WERI-Rb-1 (cell line): Measurements from ENCODE around the gene TNFAIP6.
"Not testable (repeated sequence)": the region's sequence is repeated elsewhere in the genome, so short reads cannot be mapped to it uniquely, and the experiment has no call there.

Source experiments
- DNase-seq: peaks from one replicate; pipeline ENCODE4 v3.0.0-alpha.2; 2020
- H3K27ac ChIP-seq: fragments of 250-450 bp; sonication (Bioruptor Pico); 2 replicates; pipeline ENCODE4 v1.5.1; 2020; ENCODE audit warnings: mild to moderate bottlenecking, moderate library complexity
- H3K27me3 ChIP-seq: fragments of 250-450 bp; sonication (Bioruptor Pico); 2 replicates; pipeline ENCODE4 v1.5.1; 2021; ENCODE audit warnings: mild to moderate bottlenecking, low read depth, moderate library complexity; ENCODE audit not compliant: insufficient read depth, severe bottlenecking
- H3K36me3 ChIP-seq: fragments of 250-450 bp; sonication (Bioruptor Pico); 2 replicates; pipeline ENCODE4 v1.5.1; 2020; ENCODE audit warnings: mild to moderate bottlenecking, moderate library complexity
- H3K4me3 ChIP-seq: 2 replicates; pipeline ENCODE4 v1.5.1; 2011; ENCODE audit warnings: low read depth, mild to moderate bottlenecking, control low read depth, low read length
- H3K9me3 ChIP-seq: fragments of 250-450 bp; sonication (Bioruptor Pico); 2 replicates; pipeline ENCODE4 v1.5.1; 2021; ENCODE audit warnings: mild to moderate bottlenecking, moderate library complexity; ENCODE audit not compliant: severe bottlenecking
- TF ChIP-seq, protein P1 (sequence below): IDR thresholded peaks from 2 replicates; pipeline ENCODE4 v1.5.1; 2011; ENCODE audit warnings: low read depth, mild to moderate bottlenecking, control low read depth, inconsistent platforms, low read length

TNFAIP6 gene, protein sequence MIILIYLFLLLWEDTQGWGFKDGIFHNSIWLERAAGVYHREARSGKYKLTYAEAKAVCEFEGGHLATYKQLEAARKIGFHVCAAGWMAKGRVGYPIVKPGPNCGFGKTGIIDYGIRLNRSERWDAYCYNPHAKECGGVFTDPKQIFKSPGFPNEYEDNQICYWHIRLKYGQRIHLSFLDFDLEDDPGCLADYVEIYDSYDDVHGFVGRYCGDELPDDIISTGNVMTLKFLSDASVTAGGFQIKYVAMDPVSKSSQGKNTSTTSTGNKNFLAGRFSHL

DNA sequence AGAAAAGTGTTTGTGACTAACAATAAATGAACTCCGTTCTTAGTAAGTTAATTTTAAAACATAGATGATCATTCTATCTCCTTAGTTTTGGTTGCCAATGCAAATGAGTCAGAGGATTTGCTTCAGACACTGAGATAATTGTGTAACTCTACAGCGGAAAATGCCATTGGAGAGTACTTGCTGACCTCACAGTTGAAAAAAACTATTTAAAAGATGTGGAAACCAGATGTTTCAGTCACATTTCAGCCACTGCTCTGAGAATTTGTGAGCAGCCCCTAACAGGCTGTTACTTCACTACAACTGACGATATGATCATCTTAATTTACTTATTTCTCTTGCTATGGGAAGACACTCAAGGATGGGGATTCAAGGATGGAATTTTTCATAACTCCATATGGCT is at the start of gene TNFAIP6:
Gene TNFAIP6 (plus strand): TSS at position 234 of the 400 bp plus-strand sequence. CDS start 75 bp downstream, at position 309.
- Histone ChIP-seq H3K27ac (no peak within 1 kb of the TSS), H3K36me3 (no peaks in the 10 kb centered on the region), H3K9me3 (no peaks in the 10 kb centered on the region), H3K4me3 (no peak within 1 kb of the TSS), H3K27me3 (no peaks in the 10 kb centered on the region)
- TF ChIP-seq, protein P1, sequence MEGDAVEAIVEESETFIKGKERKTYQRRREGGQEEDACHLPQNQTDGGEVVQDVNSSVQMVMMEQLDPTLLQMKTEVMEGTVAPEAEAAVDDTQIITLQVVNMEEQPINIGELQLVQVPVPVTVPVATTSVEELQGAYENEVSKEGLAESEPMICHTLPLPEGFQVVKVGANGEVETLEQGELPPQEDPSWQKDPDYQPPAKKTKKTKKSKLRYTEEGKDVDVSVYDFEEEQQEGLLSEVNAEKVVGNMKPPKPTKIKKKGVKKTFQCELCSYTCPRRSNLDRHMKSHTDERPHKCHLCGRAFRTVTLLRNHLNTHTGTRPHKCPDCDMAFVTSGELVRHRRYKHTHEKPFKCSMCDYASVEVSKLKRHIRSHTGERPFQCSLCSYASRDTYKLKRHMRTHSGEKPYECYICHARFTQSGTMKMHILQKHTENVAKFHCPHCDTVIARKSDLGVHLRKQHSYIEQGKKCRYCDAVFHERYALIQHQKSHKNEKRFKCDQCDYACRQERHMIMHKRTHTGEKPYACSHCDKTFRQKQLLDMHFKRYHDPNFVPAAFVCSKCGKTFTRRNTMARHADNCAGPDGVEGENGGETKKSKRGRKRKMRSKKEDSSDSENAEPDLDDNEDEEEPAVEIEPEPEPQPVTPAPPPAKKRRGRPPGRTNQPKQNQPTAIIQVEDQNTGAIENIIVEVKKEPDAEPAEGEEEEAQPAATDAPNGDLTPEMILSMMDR: no peak
- DNase-seq: no peak

DNA sequence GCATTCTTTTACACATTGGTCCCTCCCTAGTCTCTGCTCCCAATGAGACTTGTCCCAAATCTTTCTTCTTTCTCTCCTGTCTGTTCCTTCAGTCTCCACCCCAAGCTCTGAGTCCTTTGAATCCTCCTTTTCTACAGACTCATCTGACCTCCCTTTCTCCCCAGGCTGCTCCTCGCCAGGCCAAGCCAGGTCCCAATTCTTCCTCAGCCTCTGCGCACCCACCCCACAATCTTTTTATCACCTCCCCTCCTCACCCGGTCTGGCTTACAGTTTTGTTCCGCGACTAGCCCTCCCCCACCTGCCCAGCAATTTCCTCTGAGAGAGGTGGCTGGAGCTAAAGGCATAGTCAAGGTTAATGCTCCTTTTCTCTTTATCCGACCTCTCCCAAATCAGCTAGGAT is 47.1 kb upstream of the TNFAIP6 start:
- not testable (repeated sequence) for H3K4me3 ChIP-seq

DNA sequence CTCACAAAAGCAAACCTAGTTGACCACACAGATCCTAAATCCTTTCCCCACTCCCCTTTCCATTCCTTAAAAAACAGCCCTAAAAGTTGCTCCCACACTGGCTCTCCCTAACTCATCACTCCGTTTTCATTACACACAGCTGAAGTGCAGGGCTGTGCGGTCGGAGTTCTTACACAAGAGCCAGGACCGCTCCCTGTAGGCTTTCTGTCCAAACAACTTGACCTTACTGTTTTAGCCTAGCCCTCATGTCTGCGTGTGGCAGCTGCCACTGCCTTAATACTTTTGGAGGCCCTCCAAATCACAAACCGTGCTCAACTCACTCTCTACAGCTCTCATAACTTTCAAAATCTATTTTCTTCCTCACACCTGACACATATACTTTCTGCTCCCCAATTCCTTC is 45.0 kb upstream of the TNFAIP6 start:
- not testable (repeated sequence) for H3K27ac ChIP-seq, H3K9me3 ChIP-seq, H3K27me3 ChIP-seq, DNase-seq, H3K4me3 ChIP-seq, H3K36me3 ChIP-seq

More for the DNA sequence above, 47.1 kb upstream of the TNFAIP6 start:
- not testable (repeated sequence) for H3K9me3 ChIP-seq, H3K27me3 ChIP-seq, H3K27ac ChIP-seq, H3K36me3 ChIP-seq, DNase-seq

DNA sequence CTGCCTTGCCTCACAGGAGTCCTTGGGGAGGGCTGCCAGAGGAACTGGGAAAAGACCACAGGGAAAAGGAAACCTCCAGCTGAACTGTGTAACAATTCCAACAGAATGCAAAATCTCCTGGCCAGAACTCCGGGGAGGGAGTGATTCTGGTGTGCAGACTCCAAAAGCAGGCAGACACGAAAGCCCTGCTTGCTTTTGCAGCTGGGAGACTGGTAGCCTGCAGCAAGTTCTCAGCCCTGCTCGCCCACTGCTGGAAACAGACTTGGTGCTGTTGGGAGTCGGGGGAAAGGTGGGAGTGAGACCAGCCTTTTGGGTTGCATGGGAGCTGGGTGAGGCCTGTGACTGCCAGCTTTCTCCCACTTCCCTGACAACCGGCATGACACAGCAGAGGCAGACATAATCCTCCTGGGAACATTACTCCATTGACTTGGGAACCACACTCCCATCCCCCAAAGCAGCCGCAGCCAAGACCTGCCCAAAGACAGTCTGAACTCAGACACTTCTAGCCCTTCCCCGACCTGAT is 42.0 kb upstream of the TNFAIP6 start:
- TF ChIP-seq, protein P1: no peak
- peak; percentile 30 for DNase-seq
- no peak overlapping the region for H3K4me3 ChIP-seq
- no peaks in the 10 kb centered on the region for H3K27me3 ChIP-seq
- no peaks in the 10 kb centered on the region for H3K9me3 ChIP-seq
- no peak overlapping the region for H3K27ac ChIP-seq
- no peaks in the 10 kb centered on the region for H3K36me3 ChIP-seq

DNA sequence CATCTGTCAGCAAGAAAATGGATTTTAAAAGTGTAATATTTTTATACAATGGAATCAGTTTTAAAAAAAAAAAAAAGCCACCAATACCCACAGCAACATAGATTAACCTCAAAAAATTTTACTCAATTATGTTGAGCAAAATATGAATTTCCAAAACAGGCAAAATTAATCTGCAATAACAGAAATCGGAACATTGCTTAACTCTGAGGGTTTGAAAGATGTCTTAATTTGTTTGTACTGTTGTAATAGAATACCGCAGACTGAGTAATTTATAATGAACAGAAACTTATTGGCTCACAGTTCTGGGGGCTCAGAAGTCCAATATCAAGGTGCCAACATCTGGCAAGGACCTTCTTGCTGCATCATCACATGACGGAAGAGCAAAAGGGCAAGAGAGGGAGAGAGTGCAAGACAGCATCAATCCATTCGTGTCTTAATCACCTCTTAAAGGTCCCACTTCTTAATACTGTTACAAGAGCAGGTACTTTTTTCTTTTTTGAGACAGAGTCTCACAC is 31.8 kb upstream of the TNFAIP6 start:
- no peaks in the 10 kb centered on the region for H3K9me3 ChIP-seq
- TF ChIP-seq, protein P1: no peak
- no peak overlapping the region for H3K4me3 ChIP-seq
- no peak for DNase-seq
- no peaks in the 10 kb centered on the region for H3K36me3 ChIP-seq
- H3K27me3 ChIP-seq: no peaks in the 10 kb centered on the region
- no peak overlapping the region for H3K27ac ChIP-seq

DNA sequence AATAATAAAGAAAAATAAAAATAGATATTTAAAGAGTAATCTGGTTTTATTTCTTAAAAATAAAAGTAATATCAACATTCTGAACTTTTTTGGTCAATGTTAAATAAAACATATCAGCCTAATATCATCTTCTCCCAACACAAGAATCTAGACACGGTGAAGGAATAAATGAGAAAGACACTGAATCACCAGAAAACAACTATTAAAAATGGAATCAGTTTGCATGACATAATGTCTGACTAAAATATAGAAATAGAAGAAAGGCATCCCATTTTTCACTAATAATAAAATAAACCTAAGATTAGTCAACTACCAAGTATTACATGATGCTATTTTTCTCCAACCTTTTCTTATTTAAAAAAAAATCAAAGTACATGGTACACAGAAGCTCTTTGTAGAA is 30.8 kb upstream of the TNFAIP6 start:
- Histone ChIP-seq H3K27ac (no peak overlapping the region), H3K27me3 (no peaks in the 10 kb centered on the region), H3K36me3 (no peaks in the 10 kb centered on the region), H3K4me3 (no peak overlapping the region), H3K9me3 (no peaks in the 10 kb centered on the region)
- no peak for DNase-seq
- TF ChIP-seq, protein P1: no peak
